B cell (primary cell): ENCODE results near the gene ARHGAP28. TPM values are rescaled to one million over a fixed set of nuclear protein-coding genes. Genes with fewer than 3 reads are reported as not detected.
"Not testable (repeated sequence)": the region's sequence is repeated elsewhere in the genome, so short reads cannot be mapped to it uniquely, and the experiment has no call there.

Experiments used
- ATAC-seq: fragments of 200-7000 bp; cut with Tn5 transposase; one replicate; pipeline ENCODE4 v1.10.0; 2021; ENCODE audit warnings: low read depth, mild to moderate bottlenecking, moderate number of reproducible peaks, moderate library complexity
- CTCF ChIA-PET: fragments of 350-600 bp; sonication (Branson Sonifier 250); formaldehyde crosslinking; loops from one replicate; lab custom pipeline; 2021; ENCODE audit warnings: antibody characterized with exemption, inconsistent platforms; lab: Charles Lee
- POLR2A ChIA-PET: fragments of 350-600 bp; sonication (Branson Sonifier 250); formaldehyde crosslinking; loops from one replicate; lab custom pipeline; 2021; ENCODE audit warnings: antibody characterized with exemption; lab: Charles Lee
- DNase-seq: peaks from one replicate; pipeline ENCODE4 v3.0.0; 2013
- H2AFZ ChIP-seq: 2 replicates; pipeline ENCODE4 v1.6.1; 2012; ENCODE audit warnings: mild to moderate bottlenecking, low read depth, low read length; ENCODE audit not compliant: insufficient read depth, poor library complexity, severe bottlenecking
- H3K27ac ChIP-seq, 2 donors: 1 replicate in 1 of 2; 2 replicates in 1 of 2; pipeline ENCODE4 v1.5.1; 2012 to 2013; ENCODE audit warnings: low read length in 2 of 2, mild to moderate bottlenecking in 2 of 2, moderate library complexity in 1 of 2
- H3K27me3 ChIP-seq, 4 experiments: fragments of 200-600 bp in 1 of 4; sonication (generic) in 1 of 4; replicated peaks in 1 of 4; 1 replicate in 2 of 4; 2 replicates in 2 of 4; pipeline versions ENCODE4 v1.6.1 to v1.7.0; 2013 to 2016; ENCODE audit warnings: low read length in 3 of 4, mild to moderate bottlenecking in 2 of 4, mixed read lengths in 1 of 4, moderate library complexity in 1 of 4; ENCODE audit not compliant: insufficient read depth in 4 of 4, control insufficient read depth in 3 of 4; ENCODE audit errors: control extremely low read depth in 1 of 4
- H3K36me3 ChIP-seq, 2 experiments: replicated peaks in 1 of 2; 1 replicate in 1 of 2; 2 replicates in 1 of 2; pipeline versions ENCODE4 v1.6.1 to v1.7.1; 2013; ENCODE audit warnings: low read length in 1 of 2; ENCODE audit not compliant: insufficient read depth in 2 of 2, control insufficient read depth in 1 of 2; ENCODE audit errors: control extremely low read depth in 1 of 2, extremely low read depth in 1 of 2
- H3K4me1 ChIP-seq, 2 donors: fragments of 200-600 bp in 1 of 2; sonication (generic) in 1 of 2; 1 replicate in 1 of 2; 2 replicates in 1 of 2; pipeline versions ENCODE4 v1.5.1 to v1.6.1; 2013 to 2017; ENCODE audit warnings: low read length in 2 of 2; ENCODE audit not compliant: control insufficient read depth in 2 of 2, insufficient read depth in 2 of 2
- H3K4me2 ChIP-seq: replicated peaks from 2 replicates; pipeline ENCODE3; 2012; ENCODE audit warnings: mild to moderate bottlenecking, low read depth, low read length; ENCODE audit not compliant: poor library complexity, severe bottlenecking
- H3K4me3 ChIP-seq, 5 experiments: fragments of 200-600 bp in 1 of 5; sonication (generic) in 1 of 5; 1 replicate in 3 of 5; 2 replicates in 2 of 5; pipeline versions ENCODE4 v1.5.1 to v1.7.0; 2011 to 2016; ENCODE audit warnings: low read length in 4 of 5, mild to moderate bottlenecking in 4 of 5, low read depth in 2 of 5, control low read depth in 1 of 5, moderate library complexity in 1 of 5; ENCODE audit not compliant: insufficient read depth in 1 of 5; ENCODE audit errors: control extremely low read depth in 1 of 5, extremely low read depth in 1 of 5
- H3K79me2 ChIP-seq: fragments of 200-600 bp; sonication (generic); one replicate; pipeline ENCODE4 v1.6.0; 2016; ENCODE audit warnings: low read length; ENCODE audit not compliant: control insufficient read depth, insufficient read depth
- H3K9ac ChIP-seq: fragments of 200-600 bp; sonication (generic); 2 replicates; pipeline ENCODE4 v1.6.1; 2017; ENCODE audit warnings: mild to moderate bottlenecking, low read length, moderate library complexity
- H3K9me3 ChIP-seq, 3 donors: one replicate each; pipeline versions ENCODE4 v1.6.1 to v1.7.1; 2013; ENCODE audit warnings: low read length in 2 of 3; ENCODE audit not compliant: control insufficient read depth in 2 of 3, insufficient read depth in 1 of 3; ENCODE audit errors: control extremely low read depth in 1 of 3
- H4K20me1 ChIP-seq: 2 replicates; pipeline ENCODE4 v1.6.0; 2012; ENCODE audit warnings: mild to moderate bottlenecking, low read length; ENCODE audit not compliant: insufficient read depth, control insufficient read depth, poor library complexity, severe bottlenecking
- H3K27ac Mint-ChIP-seq: one replicate; pipeline ENCODE4 v1.8.0; 2021; ENCODE audit warnings: mixed read lengths
- H3K27me3 Mint-ChIP-seq: one replicate; pipeline ENCODE4 v1.8.0; 2021; ENCODE audit warnings: mixed read lengths
- H3K4me1 Mint-ChIP-seq: one replicate; pipeline ENCODE4 v1.8.0; 2021; ENCODE audit warnings: mixed read lengths
- H3K4me3 Mint-ChIP-seq: one replicate; pipeline ENCODE4 v1.8.0; 2021; ENCODE audit warnings: mixed read lengths
- H3K9me3 Mint-ChIP-seq: one replicate; pipeline ENCODE4 v1.8.0; 2022; ENCODE audit warnings: mixed read lengths; ENCODE audit not compliant: insufficient read depth
- EZH2 ChIP-seq: IDR thresholded peaks from 2 replicates; pipeline ENCODE4 v1.6.1; 2012; ENCODE audit warnings: borderline replicate concordance, low read depth, mild to moderate bottlenecking, moderate library complexity, low read length; ENCODE audit not compliant: insufficient read depth, poor library complexity, severe bottlenecking
- whole genome bisulfite sequencing: methylation state at CpG from one replicate; pipeline ENCODE4 v1.1.5; 2013; ENCODE audit warnings: missing lambda C conversion rate; ENCODE audit not compliant: insufficient coverage; 5-methylcytosine and 5-hydroxymethylcytosine counted together
- intact Hi-C: fragments of 100-400 bp; cut with micrococcal nuclease; formaldehyde crosslinking; loops from one replicate; pipeline ENCODE4 v1.10.0; 2022
- polyA plus RNA-seq: library from polyadenylated mRNA; depleted of rRNA; stranded (reverse); fragments of >200 nt; gene quantifications from 2 replicates; pipeline ENCODE4 v1.2.3, GENCODE V29; 2012
- total RNA-seq, 2 donors: library from RNA; stranded (reverse); fragments of 120-200 nt in 1 of 2; gene quantifications; 1 replicate in 1 of 2; 2 replicates in 1 of 2; pipeline versions ENCODE4 v1.2.3 to v1.2.4, GENCODE V29; 2013 to 2022
- TF ChIP-seq, protein P1 (sequence below): fragments of 200-600 bp; IDR thresholded peaks from one replicate; pipeline ENCODE4 v1.8.0; 2022; ENCODE audit warnings: antibody characterized with exemption, mild to moderate bottlenecking

ARHGAP28 gene
- total and polyA plus RNA-seq, 2 donors (not counting 1 experiment from before 2014, with no cell fraction given) = not detected

DNA sequence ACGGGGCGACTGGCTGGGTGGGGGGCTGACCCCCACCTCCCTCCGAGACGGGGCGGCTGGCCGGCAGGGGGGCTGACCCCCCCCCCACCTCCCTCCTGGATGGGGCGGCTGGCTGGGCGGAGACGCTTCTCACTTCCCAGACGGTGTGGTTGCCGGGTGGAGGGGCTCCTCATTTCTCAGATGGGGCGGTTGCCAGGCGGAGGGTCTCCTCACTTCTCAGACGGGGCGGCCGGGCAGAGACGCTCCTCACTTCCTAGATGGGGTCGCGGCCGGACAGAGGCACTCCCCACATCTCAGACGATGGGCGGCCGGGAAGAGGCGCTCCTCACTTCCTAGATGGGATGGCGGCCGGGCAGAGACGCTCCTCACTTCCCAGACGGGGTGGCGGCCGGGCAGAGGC is 98.0 kb downstream of the ARHGAP28 start:
- ATAC-seq, intact Hi-C loops, H2AFZ ChIP-seq, H3K27me3 ChIP-seq, H3K4me2 ChIP-seq, POLR2A ChIA-PET, H3K27me3 Mint-ChIP-seq, H3K9me3 Mint-ChIP-seq, DNase-seq, H3K27ac Mint-ChIP-seq, CTCF ChIA-PET, H3K27ac ChIP-seq, H3K9me3 ChIP-seq, H3K9ac ChIP-seq, H3K79me2 ChIP-seq, H4K20me1 ChIP-seq, H3K4me1 Mint-ChIP-seq, H3K4me3 Mint-ChIP-seq, H3K4me1 ChIP-seq, H3K4me3 ChIP-seq, H3K36me3 ChIP-seq: not testable (repeated sequence)
- WGBS = 100% methylated on average over 5 of the region's 30 CpGs

DNA sequence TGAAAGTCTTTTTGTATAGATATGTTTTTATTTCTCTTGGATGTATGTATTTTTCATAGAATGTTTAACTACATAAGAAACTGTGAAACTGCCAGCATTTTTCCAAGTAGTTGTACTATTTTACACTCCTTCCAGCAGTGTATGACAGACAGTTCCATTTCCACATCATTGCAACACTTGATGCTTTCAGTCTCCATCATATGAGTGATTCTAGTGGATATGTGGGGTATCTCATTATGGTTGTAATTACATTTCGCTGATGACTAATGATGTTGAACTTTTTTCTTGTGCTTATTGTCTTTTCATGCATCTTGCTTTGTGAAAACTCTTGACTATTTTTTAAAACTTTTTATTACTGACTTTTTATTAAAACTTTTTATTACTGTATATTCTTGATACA is 101.4 kb downstream of the ARHGAP28 start:
- Histone ChIP-seq H3K4me3 (no peak overlapping the region), H3K79me2 (no peaks in the 10 kb centered on the region), H3K36me3 (no peaks in the 10 kb centered on the region), H2AFZ (no peak overlapping the region), H4K20me1 (no peaks in the 10 kb centered on the region), H3K27me3 (no peaks in the 10 kb centered on the region), H3K9ac (no peak overlapping the region), H3K9me3 (peaks cover 0 to 3% (median 1%) of the 10 kb centered on the region in 3 donors), H3K27ac (no peak overlapping the region), H3K4me2 (no peak overlapping the region), H3K4me1 (no peaks in the 10 kb centered on the region)
- POLR2A ChIA-PET = no interaction called here
- TF ChIP-seq, protein P1, sequence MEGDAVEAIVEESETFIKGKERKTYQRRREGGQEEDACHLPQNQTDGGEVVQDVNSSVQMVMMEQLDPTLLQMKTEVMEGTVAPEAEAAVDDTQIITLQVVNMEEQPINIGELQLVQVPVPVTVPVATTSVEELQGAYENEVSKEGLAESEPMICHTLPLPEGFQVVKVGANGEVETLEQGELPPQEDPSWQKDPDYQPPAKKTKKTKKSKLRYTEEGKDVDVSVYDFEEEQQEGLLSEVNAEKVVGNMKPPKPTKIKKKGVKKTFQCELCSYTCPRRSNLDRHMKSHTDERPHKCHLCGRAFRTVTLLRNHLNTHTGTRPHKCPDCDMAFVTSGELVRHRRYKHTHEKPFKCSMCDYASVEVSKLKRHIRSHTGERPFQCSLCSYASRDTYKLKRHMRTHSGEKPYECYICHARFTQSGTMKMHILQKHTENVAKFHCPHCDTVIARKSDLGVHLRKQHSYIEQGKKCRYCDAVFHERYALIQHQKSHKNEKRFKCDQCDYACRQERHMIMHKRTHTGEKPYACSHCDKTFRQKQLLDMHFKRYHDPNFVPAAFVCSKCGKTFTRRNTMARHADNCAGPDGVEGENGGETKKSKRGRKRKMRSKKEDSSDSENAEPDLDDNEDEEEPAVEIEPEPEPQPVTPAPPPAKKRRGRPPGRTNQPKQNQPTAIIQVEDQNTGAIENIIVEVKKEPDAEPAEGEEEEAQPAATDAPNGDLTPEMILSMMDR = no peak
- no peak for TF ChIP-seq EZH2
- Mint-ChIP-seq H3K4me3 (no peak overlapping the region), H3K4me1 (no peaks in the 10 kb centered on the region), H3K27ac (no peak overlapping the region), H3K9me3 (peaks cover 2% of the 10 kb centered on the region), H3K27me3 (no peaks in the 10 kb centered on the region)
- no CpG with 5 or more reads among the region's 1 CpG for WGBS
- intact Hi-C loops = no loop called here
- CTCF ChIA-PET = no interaction called here
- DNase-seq = no peak
- no peak for ATAC-seq
